Activated CD8-positive, alpha-beta memory T cell treated with anti-CD3 and anti-CD28 coated beads, Interleukin-2, amount 50 U/mL, for 1 hour (primary cell): ENCODE measurements around the gene ALDH1L1.
A peak's percentile ranks its signal among the peaks of the same experiment; 100 is the strongest.
"Not testable (repeated sequence)": the region's sequence is repeated elsewhere in the genome, so short reads cannot be mapped to it uniquely, and the experiment has no call there.

Experiments used
- DNase-seq: peaks from one replicate; pipeline ENCODE4 v3.0.0-alpha.2; 2020; ENCODE audit errors: extremely low read depth

The ALDH1L1 gene

GRCh38 chr3:126106336-126107202 is 73.8 kb downstream of the ALDH1L1 start:
- DNase-seq, result no peak

GRCh38 chr3:126105691-126106187 is 74.6 kb downstream of the ALDH1L1 start:
- DNase-seq, result no peak

GRCh38 chr3:126104742-126105605 is 75.4 kb downstream of the ALDH1L1 start:
- DNase-seq, result no peak

- DNase-seq, result no peak
Measured at GRCh38 chr3:126104028-126104635, 76.3 kb downstream of the ALDH1L1 start.

- DNase-seq, result no peak
Measured at GRCh38 chr3:126103121-126104027, 77.0 kb downstream of the ALDH1L1 start.

GRCh38 chr3:126102530-126102951 is 77.8 kb downstream of the ALDH1L1 start:
- DNase-seq, result no peak

GRCh38 chr3:126102011-126102410 is 78.4 kb downstream of the ALDH1L1 start:
- no peak for DNase-seq

- DNase-seq, result no peak
Measured at GRCh38 chr3:126101521-126101982, 78.8 kb downstream of the ALDH1L1 start.

- DNase-seq, result no peak
Measured at GRCh38 chr3:126100634-126101301, 79.6 kb downstream of the ALDH1L1 start.

- DNase-seq, result no peak
Measured at GRCh38 chr3:126100269-126100633, 80.1 kb downstream of the ALDH1L1 start.

GRCh38 chr3:126098391-126098858 is 82.0 kb downstream of the ALDH1L1 start:
- no peak for DNase-seq

GRCh38 chr3:126097801-126098200 is 82.6 kb downstream of the ALDH1L1 start:
- DNase-seq, result no peak

GRCh38 chr3:126096274-126096673 is 84.1 kb downstream of the ALDH1L1 start:
- not testable (repeated sequence) for DNase-seq

- not testable (repeated sequence) for DNase-seq
Measured at GRCh38 chr3:126092128-126092527, 88.3 kb downstream of the ALDH1L1 start.

- no peak for DNase-seq
Measured at GRCh38 chr3:126087552-126088175, 92.7 kb downstream of the ALDH1L1 start.

GRCh38 chr3:126085841-126086240 is 94.5 kb downstream of the ALDH1L1 start:
- DNase-seq, result no peak

- DNase-seq, result no peak
Measured at GRCh38 chr3:126085276-126085675, 95.1 kb downstream of the ALDH1L1 start.

GRCh38 chr3:126084768-126085180 is 95.6 kb downstream of the ALDH1L1 start:
- no peak for DNase-seq

GRCh38 chr3:126083913-126084767 is 96.2 kb downstream of the ALDH1L1 start, which contains the start of gene SLC41A3:
TSS of gene SLC41A3 (minus strand) at chr3:126084124. CDS start at chr3:126068219, 15,905 bp downstream.
- peak; percentile 36 for DNase-seq
